ENCODE data around the gene SLC34A3.

Gene SLC34A3

DNA sequence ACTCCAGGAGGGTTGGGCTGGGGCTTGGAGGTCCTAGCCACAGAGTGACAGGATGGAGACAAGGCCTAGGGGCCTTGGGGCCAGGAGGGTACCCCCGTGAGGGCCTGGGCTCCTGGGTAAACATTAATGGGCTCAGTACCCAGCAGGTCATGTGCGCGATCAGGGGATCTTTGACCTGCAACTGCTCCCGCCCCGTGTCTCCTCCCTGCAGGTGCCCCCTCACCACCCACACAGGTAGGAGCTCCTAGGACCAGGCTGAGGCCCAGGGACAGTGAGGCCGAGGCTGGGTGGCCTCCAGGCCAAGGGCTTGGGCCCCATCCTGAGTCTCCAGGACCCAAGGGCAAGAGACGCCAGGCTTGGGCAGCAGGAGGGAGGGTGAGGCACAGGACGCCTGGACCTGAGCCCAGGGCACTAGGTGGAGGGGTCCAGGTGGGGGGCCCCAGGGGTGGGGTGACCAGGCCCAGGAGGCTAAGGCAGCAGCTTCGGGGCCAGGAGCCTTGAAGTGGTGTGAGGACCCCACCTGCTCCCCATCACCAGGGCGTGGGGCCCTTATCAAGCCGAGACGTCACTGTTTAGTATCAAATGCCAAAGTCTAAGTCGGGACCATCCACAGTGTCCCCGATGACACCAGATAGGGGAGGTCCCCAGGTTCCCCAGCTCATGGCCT, at the start of gene SLC34A3:
Gene SLC34A3, plus strand, starts transcription at position 197 of the 667 bp plus-strand sequence. CDS start 802 bp downstream, outside the sequence.
- DNase-seq, result no peak
- H3K79me2 ChIP-seq (ENCODE audit: low read length), result no peaks in the 10 kb centered on the region
- H3K36me3 ChIP-seq (replicated peaks; ENCODE audit: insufficient read depth, low read length), result no peaks in the 10 kb centered on the region
- H3K4me2 ChIP-seq (ENCODE audit: low read depth, low read length), result no peak within 1 kb of the TSS
- H3K4me1 ChIP-seq (ENCODE audit: low read length), result no peaks in the 10 kb centered on the region
- no peaks in the 10 kb centered on the region for H3K9me2 ChIP-seq (replicated peaks; ENCODE audit: insufficient read depth, low read length)
- no peaks in the 10 kb centered on the region for H3F3A ChIP-seq (ENCODE audit: insufficient read depth, low read length)
- H3K27me3 ChIP-seq (replicated peaks; ENCODE audit: insufficient read depth, low read length), result peaks cover 74% of the 10 kb centered on the region
- H3K9ac ChIP-seq (ENCODE audit: low read length), result no peak within 1 kb of the TSS
- H2AFZ ChIP-seq (ENCODE audit: low read length), result no peak within 1 kb of the TSS
- no peaks in the 10 kb centered on the region for H4K20me1 ChIP-seq (ENCODE audit: insufficient read depth, low read length)
- H3K4me3 ChIP-seq (ENCODE audit: low read length), result no peak within 1 kb of the TSS
- TF ChIP-seq EZH2phosphoT487 (IDR thresholded peaks at IDR 0.05; ENCODE audit: low read length) (no peak), EZH2 (optimal IDR thresholded peaks at IDR 0.05; ENCODE audit: low read depth, low read length) (no peak), CTCF (IDR thresholded peaks at IDR 0.05; ENCODE audit: low read length) (no peak)
- no peak within 1 kb of the TSS for H3K27ac ChIP-seq (ENCODE audit: low read length)
- no peaks in the 10 kb centered on the region for H3K9me3 ChIP-seq (replicated peaks; ENCODE audit: insufficient read depth, low read length)

DNA sequence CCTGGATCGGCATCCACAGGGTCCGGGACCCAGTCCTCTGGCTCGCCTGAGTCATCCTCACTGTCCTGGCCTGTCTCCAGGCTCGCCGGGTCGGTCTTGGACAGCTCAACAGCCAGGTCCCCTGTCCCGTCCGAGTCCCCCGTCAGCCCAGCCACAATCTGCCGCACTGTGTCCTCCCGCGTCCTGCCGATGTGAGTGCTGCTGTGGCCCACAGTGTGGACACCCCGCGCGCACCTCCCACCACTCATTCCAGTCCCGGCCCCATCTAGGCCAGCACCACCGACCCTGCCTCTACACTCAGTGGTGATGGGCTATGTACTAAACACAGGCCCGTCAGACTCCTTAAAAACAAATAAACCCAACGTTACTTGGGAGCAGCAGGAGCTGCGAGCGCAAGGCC, 49.0 kb upstream of the SLC34A3 start:
- Histone ChIP-seq H3K79me2 (ENCODE audit: low read length) (peaks cover 20% of the 10 kb centered on the region), H3K4me2 (ENCODE audit: low read depth, low read length) (no peak overlapping the region), H3K27ac (ENCODE audit: low read length) (no peak overlapping the region), H4K20me1 (ENCODE audit: insufficient read depth, low read length) (no peaks in the 10 kb centered on the region), H3K4me3 (ENCODE audit: low read length) (no peak overlapping the region), H3K9me3 (replicated peaks; ENCODE audit: insufficient read depth, low read length) (no peaks in the 10 kb centered on the region), H3F3A (ENCODE audit: insufficient read depth, low read length) (peaks cover 4% of the 10 kb centered on the region; the same call in 1 of the 2 replicates), H3K27me3 (replicated peaks; ENCODE audit: insufficient read depth, low read length) (no peaks in the 10 kb centered on the region), H3K9ac (ENCODE audit: low read length) (no peak overlapping the region), H3K4me1 (ENCODE audit: low read length) (peaks cover under 1% of the 10 kb centered on the region; the same call in 1 of the 2 replicates), H3K36me3 (replicated peaks; ENCODE audit: insufficient read depth, low read length) (no peaks in the 10 kb centered on the region), H2AFZ (ENCODE audit: low read length) (no peak overlapping the region), H3K9me2 (replicated peaks; ENCODE audit: insufficient read depth, low read length) (no peaks in the 10 kb centered on the region)
- TF ChIP-seq CTCF (IDR thresholded peaks at IDR 0.05; ENCODE audit: low read length), result no peak
- TF ChIP-seq EZH2 (optimal IDR thresholded peaks at IDR 0.05; ENCODE audit: low read depth, low read length), result no peak
- TF ChIP-seq EZH2phosphoT487 (IDR thresholded peaks at IDR 0.05; ENCODE audit: low read length), result no peak
- no peak for DNase-seq

DNA sequence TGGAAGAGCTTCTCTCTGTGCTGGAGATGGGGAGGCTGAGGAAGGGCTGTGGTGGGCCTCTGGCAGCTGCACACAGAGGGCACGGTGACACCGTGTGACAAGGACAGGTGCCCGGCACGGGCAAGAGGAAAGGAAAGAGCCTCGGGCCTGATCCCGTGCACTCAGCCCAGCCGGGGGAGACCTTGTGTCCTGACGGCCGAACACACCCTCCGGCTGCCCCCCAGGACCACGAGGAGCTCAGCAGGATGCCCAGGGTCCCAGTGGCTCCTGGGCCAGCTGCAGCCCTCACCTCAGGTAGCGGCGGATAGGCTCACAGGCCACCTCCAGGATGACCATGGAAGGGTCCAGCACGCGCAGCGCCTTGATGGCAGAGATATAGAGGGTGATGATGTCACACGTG, 47.9 kb upstream of the SLC34A3 start:
- Histone ChIP-seq H3K9me2 (replicated peaks; ENCODE audit: insufficient read depth, low read length) (no peaks in the 10 kb centered on the region), H3K79me2 (ENCODE audit: low read length) (peaks cover 32% of the 10 kb centered on the region), H3K9ac (ENCODE audit: low read length) (no peak overlapping the region), H3F3A (ENCODE audit: insufficient read depth, low read length) (no peaks in the 10 kb centered on the region), H3K36me3 (replicated peaks; ENCODE audit: insufficient read depth, low read length) (no peaks in the 10 kb centered on the region), H3K27me3 (replicated peaks; ENCODE audit: insufficient read depth, low read length) (no peaks in the 10 kb centered on the region), H3K9me3 (replicated peaks; ENCODE audit: insufficient read depth, low read length) (no peaks in the 10 kb centered on the region), H3K4me3 (ENCODE audit: low read length) (no peak overlapping the region), H3K4me2 (ENCODE audit: low read depth, low read length) (no peak overlapping the region), H3K27ac (ENCODE audit: low read length) (no peak overlapping the region), H2AFZ (ENCODE audit: low read length) (no peak overlapping the region), H3K4me1 (ENCODE audit: low read length) (peaks cover 11% of the 10 kb centered on the region), H4K20me1 (ENCODE audit: insufficient read depth, low read length) (no peaks in the 10 kb centered on the region)
- no peak for TF ChIP-seq EZH2phosphoT487 (IDR thresholded peaks at IDR 0.05; ENCODE audit: low read length)
- no peak for TF ChIP-seq EZH2 (optimal IDR thresholded peaks at IDR 0.05; ENCODE audit: low read depth, low read length)
- TF ChIP-seq CTCF (IDR thresholded peaks at IDR 0.05; ENCODE audit: low read length), result no peak
- no peak for DNase-seq

Data from MM.1S (cell line).